ENCODE data around the gene RGSL1. TPM values are rescaled to one million over a fixed set of nuclear protein-coding genes. Genes with fewer than 3 reads are reported as not detected.

The RGSL1 gene
- total RNA-seq (2021; ENCODE audit: unreplicated experiment) (not detected), Bru-seq, nascent RNA (not detected), BruChase-seq, experiment 1, labeled RNA remaining after a 2-hour chase (not detected), BruChase-seq, experiment 2, labeled RNA remaining after a 6-hour chase (percentile 2 among the genes with signal in this experiment)
- polyA plus RNA-seq (2012; ENCODE audit: insufficient read length): not detected
- long read RNA-seq: 0 reads

DNA sequence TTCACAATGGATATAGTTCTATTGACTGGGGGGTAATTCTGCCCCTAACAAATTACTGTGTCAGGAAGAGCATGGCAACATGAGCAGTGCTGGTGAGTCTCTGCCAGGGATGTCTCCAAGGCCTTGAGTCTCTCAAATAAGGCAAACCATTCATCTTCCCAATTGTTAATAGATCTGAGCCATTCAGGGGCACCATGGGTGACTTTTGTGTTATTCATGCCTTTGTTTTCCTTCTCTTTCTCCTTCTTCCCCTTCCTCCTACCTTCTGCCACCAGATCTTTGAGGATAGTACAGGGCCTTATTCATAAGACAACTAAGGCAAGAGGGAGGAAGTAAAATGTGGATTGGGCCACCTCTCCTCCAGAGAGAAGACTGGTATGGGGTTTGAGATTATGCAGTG is at the start of gene RGSL1:
TSS of gene RGSL1 (plus strand) at position 60 of the 400 bp plus-strand sequence. CDS start at position 80, 20 bp downstream.
- intact Hi-C loops (cut with micrococcal nuclease; ENCODE audit: unreplicated experiment) (no loop called here), in situ Hi-C loops (cut with HindIII; ENCODE audit: low pct_unique_long_range_greater_than_20kb, low sequenced_read_pairs) (no loop called here)
- DNase-seq (ENCODE audit: low read depth, low spot score) (no peak), ATAC-seq (no peak)
- POLR2A ChIA-PET: no interaction called here
- Histone ChIP-seq H3K27me3 (ENCODE audit: control insufficient read depth, insufficient read depth, low read length) (no peaks in the 10 kb centered on the region), H3K9me3 (ENCODE audit: control insufficient read depth, insufficient read depth, low read depth, low read length) (no peaks in the 10 kb centered on the region), H3K4me1 (ENCODE audit: control insufficient read depth, insufficient read depth, low read length) (no peaks in the 10 kb centered on the region), H3K36me3 (ENCODE audit: control insufficient read depth, insufficient read depth, low read length) (no peaks in the 10 kb centered on the region), H3K4me3 (ENCODE audit: low read depth in 2 of 2, low read length in 2 of 2) (no peak within 1 kb of the TSS), H3K27ac (ENCODE audit: low read length) (no peak within 1 kb of the TSS)
- no TSS peak for BruUV-seq (replicated peaks)
- TF ChIP-seq, protein P1, sequence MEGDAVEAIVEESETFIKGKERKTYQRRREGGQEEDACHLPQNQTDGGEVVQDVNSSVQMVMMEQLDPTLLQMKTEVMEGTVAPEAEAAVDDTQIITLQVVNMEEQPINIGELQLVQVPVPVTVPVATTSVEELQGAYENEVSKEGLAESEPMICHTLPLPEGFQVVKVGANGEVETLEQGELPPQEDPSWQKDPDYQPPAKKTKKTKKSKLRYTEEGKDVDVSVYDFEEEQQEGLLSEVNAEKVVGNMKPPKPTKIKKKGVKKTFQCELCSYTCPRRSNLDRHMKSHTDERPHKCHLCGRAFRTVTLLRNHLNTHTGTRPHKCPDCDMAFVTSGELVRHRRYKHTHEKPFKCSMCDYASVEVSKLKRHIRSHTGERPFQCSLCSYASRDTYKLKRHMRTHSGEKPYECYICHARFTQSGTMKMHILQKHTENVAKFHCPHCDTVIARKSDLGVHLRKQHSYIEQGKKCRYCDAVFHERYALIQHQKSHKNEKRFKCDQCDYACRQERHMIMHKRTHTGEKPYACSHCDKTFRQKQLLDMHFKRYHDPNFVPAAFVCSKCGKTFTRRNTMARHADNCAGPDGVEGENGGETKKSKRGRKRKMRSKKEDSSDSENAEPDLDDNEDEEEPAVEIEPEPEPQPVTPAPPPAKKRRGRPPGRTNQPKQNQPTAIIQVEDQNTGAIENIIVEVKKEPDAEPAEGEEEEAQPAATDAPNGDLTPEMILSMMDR (IDR thresholded peaks at IDR 0.05): no peak
- no peak for TF ChIP-seq SIN3A (IDR thresholded peaks at IDR 0.05; ENCODE audit: borderline replicate concordance, insufficient read depth, low read depth, low read length)
- TF ChIP-seq POLR2AphosphoS5 (IDR thresholded peaks at IDR 0.05; ENCODE audit: low read depth, low read length): no peak
- TF ChIP-seq, protein P2, sequence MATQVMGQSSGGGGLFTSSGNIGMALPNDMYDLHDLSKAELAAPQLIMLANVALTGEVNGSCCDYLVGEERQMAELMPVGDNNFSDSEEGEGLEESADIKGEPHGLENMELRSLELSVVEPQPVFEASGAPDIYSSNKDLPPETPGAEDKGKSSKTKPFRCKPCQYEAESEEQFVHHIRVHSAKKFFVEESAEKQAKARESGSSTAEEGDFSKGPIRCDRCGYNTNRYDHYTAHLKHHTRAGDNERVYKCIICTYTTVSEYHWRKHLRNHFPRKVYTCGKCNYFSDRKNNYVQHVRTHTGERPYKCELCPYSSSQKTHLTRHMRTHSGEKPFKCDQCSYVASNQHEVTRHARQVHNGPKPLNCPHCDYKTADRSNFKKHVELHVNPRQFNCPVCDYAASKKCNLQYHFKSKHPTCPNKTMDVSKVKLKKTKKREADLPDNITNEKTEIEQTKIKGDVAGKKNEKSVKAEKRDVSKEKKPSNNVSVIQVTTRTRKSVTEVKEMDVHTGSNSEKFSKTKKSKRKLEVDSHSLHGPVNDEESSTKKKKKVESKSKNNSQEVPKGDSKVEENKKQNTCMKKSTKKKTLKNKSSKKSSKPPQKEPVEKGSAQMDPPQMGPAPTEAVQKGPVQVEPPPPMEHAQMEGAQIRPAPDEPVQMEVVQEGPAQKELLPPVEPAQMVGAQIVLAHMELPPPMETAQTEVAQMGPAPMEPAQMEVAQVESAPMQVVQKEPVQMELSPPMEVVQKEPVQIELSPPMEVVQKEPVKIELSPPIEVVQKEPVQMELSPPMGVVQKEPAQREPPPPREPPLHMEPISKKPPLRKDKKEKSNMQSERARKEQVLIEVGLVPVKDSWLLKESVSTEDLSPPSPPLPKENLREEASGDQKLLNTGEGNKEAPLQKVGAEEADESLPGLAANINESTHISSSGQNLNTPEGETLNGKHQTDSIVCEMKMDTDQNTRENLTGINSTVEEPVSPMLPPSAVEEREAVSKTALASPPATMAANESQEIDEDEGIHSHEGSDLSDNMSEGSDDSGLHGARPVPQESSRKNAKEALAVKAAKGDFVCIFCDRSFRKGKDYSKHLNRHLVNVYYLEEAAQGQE (IDR thresholded peaks at IDR 0.05; ENCODE audit: insufficient read depth in 1 of 2, low read depth in 2 of 2, low read length in 1 of 2): no peak
- TF ChIP-seq TCF7L2 (IDR thresholded peaks at IDR 0.05; ENCODE audit: low read depth, low read length): no peak
- CTCF ChIA-PET: no interaction called here

DNA sequence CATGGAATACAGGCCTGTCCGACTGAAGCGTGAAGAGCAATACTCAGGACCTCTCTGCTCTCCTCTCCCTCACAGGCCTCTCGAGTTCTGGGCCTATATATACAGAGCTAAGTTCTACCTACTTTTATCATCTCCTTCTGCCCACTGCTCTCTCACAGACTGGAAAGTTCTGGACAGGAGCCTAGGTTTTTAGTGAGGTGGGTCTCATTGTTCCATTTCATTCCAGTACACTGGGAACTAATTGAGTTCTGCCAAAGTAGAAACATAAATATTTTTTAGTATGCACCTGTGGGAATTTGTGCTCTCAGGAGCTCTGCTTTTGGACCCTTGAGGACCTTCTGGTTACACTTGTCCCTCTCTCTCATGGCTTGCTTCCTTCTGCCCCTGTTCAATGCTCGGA is 49.4 kb upstream of the RGSL1 start, which contains the start of gene TEDDM1:
TSS of gene TEDDM1 (minus strand) at position 101 of the 400 bp plus-strand sequence. CDS start 182 bp downstream, outside the sequence.
- ATAC-seq (no peak), DNase-seq (ENCODE audit: low read depth, low spot score) (no peak)
- Histone ChIP-seq H3K36me3 (ENCODE audit: control insufficient read depth, insufficient read depth, low read length) (no peaks in the 10 kb centered on the region), H3K4me3 (ENCODE audit: low read depth in 2 of 2, low read length in 2 of 2) (no peak within 1 kb of the TSS), H3K27me3 (ENCODE audit: control insufficient read depth, insufficient read depth, low read length) (peaks cover 4% of the 10 kb centered on the region), H3K4me1 (ENCODE audit: control insufficient read depth, insufficient read depth, low read length) (no peaks in the 10 kb centered on the region), H3K27ac (ENCODE audit: low read length) (no peak within 1 kb of the TSS), H3K9me3 (ENCODE audit: control insufficient read depth, insufficient read depth, low read depth, low read length) (no peaks in the 10 kb centered on the region)
- intact Hi-C loops (cut with micrococcal nuclease; ENCODE audit: unreplicated experiment) (no loop called here), in situ Hi-C loops (cut with HindIII; ENCODE audit: low pct_unique_long_range_greater_than_20kb, low sequenced_read_pairs) (no loop called here)
- ChIA-PET CTCF (no interaction called here), POLR2A (no interaction called here)
- no TSS peak for BruUV-seq (replicated peaks)
- TF ChIP-seq, protein P1 (IDR thresholded peaks at IDR 0.05): no peak
- TF ChIP-seq, protein P2 (IDR thresholded peaks at IDR 0.05; ENCODE audit: insufficient read depth in 1 of 2, low read depth in 2 of 2, low read length in 1 of 2): no peak
- no peak for TF ChIP-seq POLR2AphosphoS5 (IDR thresholded peaks at IDR 0.05; ENCODE audit: low read depth, low read length)
- TF ChIP-seq TCF7L2 (IDR thresholded peaks at IDR 0.05; ENCODE audit: low read depth, low read length): no peak
- TF ChIP-seq SIN3A (IDR thresholded peaks at IDR 0.05; ENCODE audit: borderline replicate concordance, insufficient read depth, low read depth, low read length): no peak

Data from Panc1 (cell line).